C4-2B (cell line): ENCODE data around the gene SH2D4B.

ENCODE experiments used
- CTCF ChIP-seq: fragments of 450-650 bp; conservative IDR thresholded peaks from 2 replicates; pipeline ENCODE4 v1.5.1; 2017; ENCODE audit warnings: mild to moderate bottlenecking
- ZFX ChIP-seq: fragments of 450-650 bp; IDR thresholded peaks from 2 replicates; pipeline ENCODE4 v1.6.1; 2017

- TF ChIP-seq CTCF (no peak), ZFX (no peak)
These were observed 41.0 kb upstream of the SH2D4B start for GRCh38 chr10:80496555-80497172.
